K562 (cell line): ENCODE data around the gene HCN4. TPM values are rescaled to one million over a fixed set of nuclear protein-coding genes. Genes with fewer than 3 reads are reported as not detected.

ENCODE experiments used
- ATAC-seq: fragments of 200-7000 bp; cut with Tn5 transposase; 3 replicates; pipeline ENCODE4 v1.9.1; 2020; ENCODE audit warnings: moderate library complexity
- BruUV-seq: library from RNA; stranded (reverse); fragments of 400-500 nt; replicated peaks from 2 replicates; lab custom pipeline; 2021; lab: Mats Ljungman, UMichigan
- CTCF ChIA-PET: fragments of 300-600 bp; formaldehyde crosslinking; extraction: SDS; loops from one replicate; lab custom pipeline; 2021; ENCODE audit warnings: low intra/inter-chr PET ratio; lab: Yijun Ruan, JAX
- POLR2A ChIA-PET: fragments of 300-600, 350-650 bp; sonication (Branson Sonifier 250); formaldehyde crosslinking; extraction: SDS; loops from one replicate; lab custom pipeline; 2021; ENCODE audit warnings: antibody characterized with exemption, inconsistent platforms; lab: Yijun Ruan, JAX
- DNase-seq, 4 experiments: peaks; one replicate each; pipeline versions ENCODE4 v3.0.0 to v3.0.0-alpha.2; 2011 to 2018; ENCODE audit warnings: low spot score in 3 of 4, mixed read lengths in 3 of 4; ENCODE audit errors: extremely low read depth in 1 of 4
- FAIRE-seq: peaks from 2 replicates; lab custom pipeline; 2011; peaks lifted over from hg19 to GRCh38; lab: Jason Lieb, UNC
- H2AFZ ChIP-seq: 2 replicates; pipeline ENCODE4 v1.6.0; 2011; ENCODE audit warnings: low read depth, low read length, control low read depth, inconsistent platforms
- H3K27ac ChIP-seq: fragments of 200-600 bp; 3 replicates; pipeline ENCODE4 v1.8.0; 2011; ENCODE audit warnings: low read depth, mild to moderate bottlenecking, control low read depth, inconsistent platforms, low read length, moderate library complexity, mixed read lengths; ENCODE audit errors: extremely low read depth
- H3K27me3 ChIP-seq, 2 experiments: fragments of 300-600 bp in 1 of 2; 2 replicates in 1 of 2; 3 replicates in 1 of 2; pipeline versions ENCODE4 v1.6.0 to v1.8.0; 2011; ENCODE audit warnings: inconsistent platforms in 2 of 2, low read length in 2 of 2, mild to moderate bottlenecking in 1 of 2, mixed read lengths in 1 of 2, moderate library complexity in 1 of 2; ENCODE audit not compliant: control insufficient read depth in 2 of 2, insufficient read depth in 2 of 2
- H3K36me3 ChIP-seq: fragments of 300-600 bp; 3 replicates; pipeline ENCODE4 v1.8.0; 2011; ENCODE audit warnings: mild to moderate bottlenecking, low read length, inconsistent platforms; ENCODE audit not compliant: control insufficient read depth, insufficient read depth
- H3K4me1 ChIP-seq, 2 experiments: fragments of 200-600 bp in 1 of 2; replicated peaks in 1 of 2; 2 replicates in 1 of 2; 3 replicates in 1 of 2; pipeline versions ENCODE4 v1.5.1 to v1.8.0; 2011; ENCODE audit warnings: inconsistent platforms in 2 of 2, low read length in 2 of 2, mild to moderate bottlenecking in 1 of 2, mixed read lengths in 1 of 2, moderate library complexity in 1 of 2; ENCODE audit not compliant: control insufficient read depth in 2 of 2, insufficient read depth in 2 of 2
- H3K4me2 ChIP-seq: 2 replicates; pipeline ENCODE4 v1.6.1; 2011; ENCODE audit warnings: low read length, control low read depth, inconsistent platforms, mixed read lengths; ENCODE audit not compliant: insufficient read depth
- H3K4me3 ChIP-seq: fragments of 200-600 bp; sonication (generic), shearing (Covaris generic); 2 replicates; pipeline ENCODE4 v1.5.1; 2016; ENCODE audit warnings: control low read depth, inconsistent platforms
- H3K79me2 ChIP-seq: fragments of 200-600 bp; 3 replicates; pipeline ENCODE4 v1.8.0; 2011; ENCODE audit warnings: low read length, inconsistent platforms; ENCODE audit not compliant: control insufficient read depth, insufficient read depth
- H3K9ac ChIP-seq, 2 experiments: 2 replicates each; pipeline versions ENCODE4 v1.6.0 to v1.6.1; 2011; ENCODE audit warnings: low read depth in 2 of 2, low read length in 2 of 2, control low read depth in 1 of 2, inconsistent platforms in 1 of 2, mild to moderate bottlenecking in 1 of 2, mixed read lengths in 1 of 2; ENCODE audit not compliant: insufficient read depth in 1 of 2
- H3K9me1 ChIP-seq: one replicate; pipeline ENCODE4 v1.6.0; 2011; ENCODE audit warnings: inconsistent platforms, mild to moderate bottlenecking, low read length, moderate library complexity; ENCODE audit not compliant: control insufficient read depth, insufficient read depth
- H3K9me3 ChIP-seq: replicated peaks from 2 replicates; pipeline ENCODE4 v1.5.1; 2011; ENCODE audit warnings: low read depth, low read length, inconsistent platforms; ENCODE audit not compliant: control insufficient read depth, insufficient read depth
- H4K20me1 ChIP-seq: replicated peaks from 2 replicates; pipeline ENCODE4 v1.6.1; 2011; ENCODE audit warnings: low read length, inconsistent platforms, mixed read lengths; ENCODE audit not compliant: control insufficient read depth, insufficient read depth
- ADNP ChIP-seq: fragments of 200-800 bp; sonication (Bioruptor generic); IDR thresholded peaks from 2 replicates; pipeline ENCODE4 v1.6.1; 2016; ENCODE audit warnings: missing genetic modification characterization, missing compliant biosample characterization
- BACH1 ChIP-seq: fragments of 200-800 bp; sonication (Bioruptor generic); IDR thresholded peaks from 2 replicates; pipeline ENCODE4 v1.6.1; 2016; ENCODE audit warnings: missing genetic modification characterization, missing compliant biosample characterization
- C11orf30 ChIP-seq: fragments of 450-650 bp; IDR thresholded peaks from 2 replicates; pipeline ENCODE4 v1.6.1; 2016; ENCODE audit warnings: low read depth, mild to moderate bottlenecking
- CBX5 ChIP-seq: IDR thresholded peaks from 2 replicates; pipeline ENCODE4 v1.6.1; 2014; ENCODE audit warnings: low read depth, borderline replicate concordance
- CC2D1A ChIP-seq: fragments of 450-650 bp; IDR thresholded peaks from 2 replicates; pipeline ENCODE4 v1.6.1; 2017; ENCODE audit warnings: mild to moderate bottlenecking
- CHCHD3 ChIP-seq: fragments of 250-450 bp; sonication (Bioruptor Pico); IDR thresholded peaks from 2 replicates; pipeline ENCODE4 v2.1.2; 2022; ENCODE audit warnings: mild to moderate bottlenecking
- ELK3 ChIP-seq: fragments of 450-650 bp; formaldehyde crosslinking; IDR thresholded peaks from 2 replicates; pipeline ENCODE4 v1.4.0; 2020; ENCODE audit warnings: mild to moderate bottlenecking
- FOS ChIP-seq: IDR thresholded peaks from 3 replicates; pipeline ENCODE4 v1.6.1; 2011; ENCODE audit not compliant: insufficient read length; ENCODE audit errors: extremely low read depth
- HDGF ChIP-seq: fragments of 450-650 bp; IDR thresholded peaks from 2 replicates; pipeline ENCODE4 v1.6.1; 2016
- HMG20A ChIP-seq: fragments of 450-650 bp; formaldehyde crosslinking; conservative IDR thresholded peaks from 2 replicates; pipeline ENCODE4 v1.4.0; 2020; ENCODE audit warnings: mild to moderate bottlenecking, mixed read lengths
- L3MBTL2 ChIP-seq: fragments of 450-650 bp; IDR thresholded peaks from 2 replicates; pipeline ENCODE4 v1.6.1; 2016; ENCODE audit warnings: mild to moderate bottlenecking, moderate library complexity
- POLR3A ChIP-seq: IDR thresholded peaks from 2 replicates; pipeline ENCODE4 v1.6.1; 2011; ENCODE audit warnings: borderline replicate concordance, mild to moderate bottlenecking, moderate library complexity; ENCODE audit not compliant: insufficient read length, insufficient read depth; ENCODE audit errors: extremely low read depth
- POLR3G ChIP-seq: IDR thresholded peaks from 2 replicates; pipeline ENCODE4 v1.6.1; 2011; ENCODE audit not compliant: insufficient read length, insufficient replicate concordance; ENCODE audit errors: extremely low read depth
- PREB ChIP-seq: sonication (generic); formaldehyde crosslinking; IDR thresholded peaks from 2 replicates; pipeline ENCODE4 v1.8.1; 2023; ENCODE audit warnings: mild to moderate bottlenecking, missing genetic modification reagents
- SIX5 ChIP-seq, 2 experiments: IDR thresholded peaks; 2 replicates each; pipeline ENCODE4 v1.6.1; 2011; ENCODE audit warnings: low read length in 2 of 2, borderline replicate concordance in 1 of 2, low read depth in 1 of 2, mild to moderate bottlenecking in 1 of 2, moderate library complexity in 1 of 2; ENCODE audit not compliant: insufficient read depth in 1 of 2
- SMARCA4 ChIP-seq: fragments of 450-650 bp; IDR thresholded peaks from 2 replicates; pipeline ENCODE4 v1.6.1; 2016
- ZBTB34 ChIP-seq: fragments of 250-450 bp; sonication (Bioruptor Pico); IDR thresholded peaks from 2 replicates; pipeline ENCODE4 v1.8.0; 2021; ENCODE audit warnings: mild to moderate bottlenecking, moderate library complexity
- ZNF140 ChIP-seq: fragments of 250-450 bp; sonication (Bioruptor Pico); IDR thresholded peaks from 2 replicates; pipeline ENCODE4 v1.8.0; 2021; ENCODE audit warnings: moderate library complexity, mild to moderate bottlenecking, inconsistent platforms
- ZNF263 ChIP-seq: sonication (generic); formaldehyde crosslinking; IDR thresholded peaks from 2 replicates; pipeline ENCODE4 v1.8.0; 2022; ENCODE audit warnings: mild to moderate bottlenecking, missing genetic modification reagents, borderline replicate concordance
- ZNF444 ChIP-seq: fragments of 250-450 bp; sonication (Bioruptor Pico); IDR thresholded peaks from 2 replicates; pipeline ENCODE4 v1.4.0; 2020; ENCODE audit warnings: mild to moderate bottlenecking, moderate library complexity
- WGBS: fragments of 100-300 bp; shearing (Covaris generic); methylation state at CpG from one replicate; pipeline ENCODE4 v1.1.6; 2016; ENCODE audit warnings: low coverage, mixed read lengths; ENCODE audit not compliant: insufficient coverage; ENCODE audit errors: missing lambda C conversion rate; 5-methylcytosine and 5-hydroxymethylcytosine counted together
- in situ Hi-C: fragments of 300-500 bp; cut with MboI; formaldehyde crosslinking; loops from 4 replicates; pipeline ENCODE4 v1.15.0; 2018; ENCODE audit warnings: inconsistent platforms, mixed read lengths
- intact Hi-C: fragments of 100-400 bp; cut with micrococcal nuclease; formaldehyde crosslinking; loops from 2 replicates; pipeline ENCODE4 v1.14.2; 2022
- polyA plus RNA-seq, 8 experiments: library from polyadenylated mRNA; depleted of rRNA in 4 of 8; stranded (reverse) in 5 of 8; unstranded in 3 of 8; fragments of >200 nt; fragmentation: Nextera tagmentation in 2 of 8; fragmentation: Illumina TruSeq in 1 of 8; extraction: Ambion mirVana in 2 of 8; extraction: Trizol in 1 of 8; gene quantifications; 2 replicates each; pipeline versions ENCODE4 v1.2.1 to v1.2.3, GENCODE V29; 2011 to 2014; ENCODE audit warnings: inconsistent platforms in 1 of 8, missing spikeins in 1 of 8
- total RNA-seq, 7 experiments: library from RNA; depleted of rRNA in 6 of 7; stranded (reverse); fragments of >200 nt in 6 of 7; fragmentation: Illumina TruSeq in 2 of 7; extraction: Trizol in 2 of 7; gene quantifications; 2 replicates each; pipeline versions ENCODE4 v1.2.1 to v1.2.3, GENCODE V29; 2011 to 2021; ENCODE audit warnings: low replicate concordance in 1 of 7

HCN4 gene
- total and polyA plus RNA-seq, 9 of the 15 experiments (the other 6 are each of a cell fraction or from before 2014, with no cell fraction given) = not detected

- CTCF ChIA-PET = no interaction called here
- DNase-seq = no peak
- H3K79me2 ChIP-seq = no peaks in the 10 kb centered on the region
- 7% methylated on average over 5 of the region's 6 CpGs for WGBS
- no peak for TF ChIP-seq CHCHD3 (CRISPR knock-in tag)
- no peak for TF ChIP-seq ZNF444 (CRISPR knock-in tag)
- no peak for TF ChIP-seq SMARCA4
- no peak for TF ChIP-seq SIX5 (IDR thresholded peaks at IDR 0.05; ENCODE audit: borderline replicate concordance in 1 of 2, insufficient read depth in 1 of 2, low read depth in 1 of 2, low read length in 2 of 2)
- TF ChIP-seq HDGF = no peak
- no peak for TF ChIP-seq POLR3A
- TF ChIP-seq HMG20A (CRISPR knock-in tag) = no peak
- no peak for TF ChIP-seq ELK3 (CRISPR knock-in tag)
- no peak for TF ChIP-seq C11orf30
- no peak for TF ChIP-seq ADNP
- TF ChIP-seq L3MBTL2 = no peak
- TF ChIP-seq CBX5 = no peak
- TF ChIP-seq CC2D1A = no peak
- TF ChIP-seq PREB (CRISPR knock-in tag) = no peak
- no peak for TF ChIP-seq ZBTB34 (CRISPR knock-in tag)
- no peak for TF ChIP-seq ZNF263 (CRISPR knock-in tag)
- TF ChIP-seq ZNF140 (CRISPR knock-in tag) = no peak
- TF ChIP-seq FOS = no peak
- TF ChIP-seq POLR3G = no peak
- no peak for TF ChIP-seq BACH1
- H3K27me3 ChIP-seq = peaks cover 2 to 14% of the 10 kb centered on the region in 2 experiments; a peak in 2 of 5 replicates
- FAIRE-seq = no peak
- H3K27ac ChIP-seq = no peak overlapping the region
- H3K36me3 ChIP-seq = no peaks in the 10 kb centered on the region
- H2AFZ ChIP-seq = no peak overlapping the region
- no TSS peak for BruUV-seq
- H4K20me1 ChIP-seq = no peaks in the 10 kb centered on the region
- ATAC-seq = no peak
- no peak overlapping the region for H3K4me2 ChIP-seq
- POLR2A ChIA-PET = interaction anchor here (0.6 kb wide), 1 partner anchor 546 kb away, joined by 3 read pairs; no protein-coding TSS in a partner anchor
- H3K9me1 ChIP-seq = no peaks in the 10 kb centered on the region
- H3K9me3 ChIP-seq = no peaks in the 10 kb centered on the region
- H3K4me3 ChIP-seq = no peak overlapping the region
- no peak overlapping the region for H3K9ac ChIP-seq
- intact Hi-C loops = no loop called here
- H3K4me1 ChIP-seq = peaks cover 0 to 3% of the 10 kb centered on the region in 2 experiments; a peak in 2 of 5 replicates
- in situ Hi-C loops = no loop called here
These were observed 5.8 kb upstream of the HCN4 start for GRCh38 chr15:73374604-73375003.
